SK-N-SH (cell line): ENCODE results near the gene UBXN6. TPM values are rescaled to one million over a fixed set of nuclear protein-coding genes. Genes with fewer than 3 reads are reported as not detected.

Experiments used
- CTCF ChIA-PET: fragments of 300-600, 350-600 bp; formaldehyde crosslinking; extraction: SDS; loops from one replicate; lab custom pipeline; 2021; lab: Yijun Ruan, JAX
- POLR2A ChIA-PET: fragments of 350-600 bp; sonication (Branson Sonifier 250); formaldehyde crosslinking; extraction: SDS; loops from one replicate; lab custom pipeline; 2020; ENCODE audit warnings: antibody characterized with exemption, inconsistent platforms; lab: Yijun Ruan, JAX
- DNase-seq: peaks from one replicate; pipeline ENCODE4 v3.0.0; 2012
- H2AFZ ChIP-seq: fragments of 200-600 bp; sonication (generic); 2 replicates; pipeline ENCODE4 v1.8.1; 2016; ENCODE audit warnings: antibody characterized with exemption, mild to moderate bottlenecking, low read depth
- H3F3A ChIP-seq: fragments of 200-600 bp; sonication (generic); replicated peaks from 2 replicates; pipeline ENCODE3; 2016; ENCODE audit warnings: antibody characterized with exemption, mild to moderate bottlenecking; ENCODE audit not compliant: insufficient read depth
- H3K27ac ChIP-seq, 2 experiments: fragments of 200-500 bp in 1 of 2; fragments of 200-600 bp in 1 of 2; sonication (Bioruptor generic) in 1 of 2; sonication (generic), shearing (Covaris generic) in 1 of 2; 2 replicates each; pipeline versions ENCODE4 v1.5.1 to v1.6.1; 2014 to 2016; ENCODE audit warnings: low read depth in 2 of 2, inconsistent platforms in 1 of 2, low read length in 1 of 2, mild to moderate bottlenecking in 1 of 2, mixed read lengths in 1 of 2
- H3K27me3 ChIP-seq: fragments of 200-600 bp; sonication (generic), shearing (Covaris generic); 2 replicates; pipeline ENCODE4 v1.6.1; 2016; ENCODE audit warnings: mixed run types; ENCODE audit not compliant: insufficient read depth
- H3K36me3 ChIP-seq, 2 experiments: fragments of 200-500 bp in 1 of 2; fragments of 200-600 bp in 1 of 2; sonication (Bioruptor generic) in 1 of 2; sonication (generic) in 1 of 2; replicated peaks in 1 of 2; 2 replicates each; pipeline versions ENCODE3 to v1.5.1; 2014 to 2016; ENCODE audit warnings: low read length in 1 of 2, mild to moderate bottlenecking in 1 of 2; ENCODE audit not compliant: insufficient read depth in 2 of 2, control insufficient read depth in 1 of 2
- H3K4me1 ChIP-seq, 2 experiments: fragments of 200-500 bp in 1 of 2; fragments of 200-600 bp in 1 of 2; sonication (Bioruptor generic) in 1 of 2; sonication (generic), shearing (Covaris generic) in 1 of 2; 2 replicates each; pipeline versions ENCODE4 v1.5.1 to v1.6.1; 2014 to 2016; ENCODE audit warnings: low read depth in 1 of 2, low read length in 1 of 2, mixed run types in 1 of 2; ENCODE audit not compliant: insufficient read depth in 2 of 2, control insufficient read depth in 1 of 2
- H3K4me2 ChIP-seq: fragments of 200-600 bp; sonication (generic), shearing (Covaris generic); 2 replicates; pipeline ENCODE4 v1.6.1; 2017; ENCODE audit warnings: mixed run types
- H3K4me3 ChIP-seq, 2 experiments: fragments of 200-500 bp in 1 of 2; fragments of 200-600 bp in 1 of 2; sonication (Bioruptor generic) in 1 of 2; sonication (generic), shearing (Covaris generic) in 1 of 2; 2 replicates each; pipeline versions ENCODE4 v1.5.1 to v1.8.1; 2014 to 2016; ENCODE audit warnings: low read depth in 2 of 2, inconsistent platforms in 1 of 2, low read length in 1 of 2, mild to moderate bottlenecking in 1 of 2, mixed read lengths in 1 of 2, moderate library complexity in 1 of 2
- H3K79me2 ChIP-seq: fragments of 200-600 bp; sonication (generic); 2 replicates; pipeline ENCODE4 v1.8.1; 2017; ENCODE audit warnings: mild to moderate bottlenecking; ENCODE audit not compliant: insufficient read depth
- H3K9ac ChIP-seq: fragments of 200-600 bp; sonication (generic); 2 replicates; pipeline ENCODE4 v1.6.1; 2017; ENCODE audit warnings: mixed run types
- H3K9me2 ChIP-seq: fragments of 200-600 bp; sonication (generic); 2 replicates; pipeline ENCODE4 v1.6.1; 2017; ENCODE audit warnings: mixed run types
- H3K9me3 ChIP-seq: fragments of 200-600 bp; sonication (generic); 2 replicates; pipeline ENCODE4 v1.6.1; 2017; ENCODE audit warnings: mixed run types, mild to moderate bottlenecking, moderate library complexity
- H4K20me1 ChIP-seq: fragments of 200-600 bp; sonication (generic); 2 replicates; pipeline ENCODE4 v1.6.1; 2017; ENCODE audit warnings: mild to moderate bottlenecking, mixed run types; ENCODE audit not compliant: insufficient read depth
- CTCF ChIP-seq: fragments of 200-600 bp; sonication (generic); IDR thresholded peaks from 2 replicates; pipeline ENCODE4 v1.6.1; 2017; ENCODE audit warnings: antibody characterized with exemption, mild to moderate bottlenecking, moderate library complexity
- EP300 ChIP-seq, 2 experiments: IDR thresholded peaks; 2 replicates each; pipeline versions ENCODE4 v1.4.0 to v1.6.1; 2012; ENCODE audit warnings: borderline replicate concordance in 1 of 2, low read depth in 1 of 2, low read length in 1 of 2
- EZH2phosphoT487 ChIP-seq: fragments of 200-600 bp; sonication (generic); IDR thresholded peaks from 2 replicates; pipeline ENCODE4 v1.6.1; 2017; ENCODE audit warnings: low read depth, mixed run types, mild to moderate bottlenecking, antibody characterized with exemption, moderate library complexity, borderline replicate concordance
- FOSL2 ChIP-seq: IDR thresholded peaks from 2 replicates; pipeline ENCODE4 v1.4.0; 2012; ENCODE audit warnings: low read depth, mild to moderate bottlenecking, moderate library complexity, borderline replicate concordance
- FOXJ3 ChIP-seq: sonication (generic); formaldehyde crosslinking; IDR thresholded peaks from 2 replicates; pipeline ENCODE4 v1.5.1; 2020; ENCODE audit warnings: mild to moderate bottlenecking, missing genetic modification reagents
- GABPA ChIP-seq: IDR thresholded peaks from 2 replicates; pipeline ENCODE4 v1.4.0; 2012; ENCODE audit warnings: low read depth, mild to moderate bottlenecking
- MEF2A ChIP-seq: IDR thresholded peaks from 2 replicates; pipeline ENCODE4 v1.4.0; 2012; ENCODE audit warnings: low read depth, borderline replicate concordance
- MXI1 ChIP-seq: IDR thresholded peaks from 2 replicates; pipeline ENCODE4 v1.6.1; 2012; ENCODE audit warnings: mild to moderate bottlenecking, low read depth, low read length, improper control_type of control experiment
- NFIC ChIP-seq: IDR thresholded peaks from 2 replicates; pipeline ENCODE4 v1.4.0; 2012; ENCODE audit warnings: borderline replicate concordance
- NRF1 ChIP-seq: IDR thresholded peaks from 2 replicates; pipeline ENCODE4 v1.6.1; 2012; ENCODE audit warnings: low read depth, mild to moderate bottlenecking, low read length
- RXRA ChIP-seq: IDR thresholded peaks from 2 replicates; pipeline ENCODE4 v1.4.0; 2012; ENCODE audit warnings: low read depth, mild to moderate bottlenecking, borderline replicate concordance
- SIN3A ChIP-seq: IDR thresholded peaks from 2 replicates; pipeline ENCODE4 v1.6.1; 2012; ENCODE audit warnings: low read depth, mild to moderate bottlenecking, low read length, moderate library complexity, borderline replicate concordance
- TAF1 ChIP-seq: IDR thresholded peaks from 2 replicates; pipeline ENCODE4 v1.6.1; 2012; ENCODE audit warnings: low read depth, mild to moderate bottlenecking, low read length, moderate library complexity, borderline replicate concordance
- TEAD4 ChIP-seq: IDR thresholded peaks from 2 replicates; pipeline ENCODE4 v1.4.0; 2012; ENCODE audit warnings: mild to moderate bottlenecking, borderline replicate concordance; ENCODE audit not compliant: insufficient read depth
- YY1 ChIP-seq: IDR thresholded peaks from 2 replicates; pipeline ENCODE4 v1.4.0; 2012; ENCODE audit warnings: low read depth, mild to moderate bottlenecking
- WGBS: methylation state at CpG from one replicate; pipeline ENCODE4 v1.1.6; 2017; ENCODE audit warnings: low lambda C conversion rate; 5-methylcytosine and 5-hydroxymethylcytosine counted together
- polyA plus RNA-seq, 3 experiments: library from polyadenylated mRNA; depleted of rRNA; stranded (reverse); fragments of >200 nt; gene quantifications; 2 replicates each; pipeline ENCODE4 v1.2.3, GENCODE V29; 2012
- TF ChIP-seq, protein P1 (sequence below): fragments of 150-350 bp; IDR thresholded peaks from 2 replicates; pipeline ENCODE4 v1.6.1; 2016; ENCODE audit warnings: mild to moderate bottlenecking, low read depth, low read length

UBXN6 gene
- polyA plus RNA-seq, 1 of the 3 experiments (the other 2 are of a cell fraction), result 110 TPM

- TF ChIP-seq CTCF (no peak), FOXJ3 (CRISPR knock-in tag) (no peak), NRF1 (no peak)
Measured at GRCh38 chr19:4448147-4448985, 9.2 kb downstream of the UBXN6 start (continued).

- Histone ChIP-seq H3K4me1 (no peaks in the 10 kb centered on the region), H3K9ac (no peak overlapping the region), H3K79me2 (no peaks in the 10 kb centered on the region), H3K4me2 (no peak overlapping the region), H3K9me3 (no peaks in the 10 kb centered on the region), H2AFZ (no peak overlapping the region), H4K20me1 (no peaks in the 10 kb centered on the region), H3K9me2 (no peaks in the 10 kb centered on the region), H3F3A (peaks cover 6% of the 10 kb centered on the region), H3K4me3 (no peak overlapping the region), H3K27me3 (no peaks in the 10 kb centered on the region), H3K27ac (no peak overlapping the region; a peak in 1 of 4 replicates), H3K36me3 (peaks cover 5 to 64% of the 10 kb centered on the region in 2 experiments)
- 92% methylated on average over 11 of the region's 28 CpGs for WGBS
- no peak for TF ChIP-seq NFIC
- TF ChIP-seq TEAD4, result no peak
- no peak for TF ChIP-seq EZH2phosphoT487
- TF ChIP-seq YY1, result no peak
- TF ChIP-seq GABPA, result no peak
- TF ChIP-seq RXRA, result no peak
- TF ChIP-seq EP300 (IDR thresholded peaks at IDR 0.05; ENCODE audit: borderline replicate concordance in 1 of 2, low read depth in 1 of 2, low read length in 1 of 2), result no peak
- TF ChIP-seq SIN3A, result no peak
- TF ChIP-seq MEF2A, result no peak
- TF ChIP-seq TAF1, result no peak
- TF ChIP-seq MXI1, result no peak
- no peak; the same call in 1 of the 2 replicates for TF ChIP-seq CTCF
- TF ChIP-seq, protein P1, sequence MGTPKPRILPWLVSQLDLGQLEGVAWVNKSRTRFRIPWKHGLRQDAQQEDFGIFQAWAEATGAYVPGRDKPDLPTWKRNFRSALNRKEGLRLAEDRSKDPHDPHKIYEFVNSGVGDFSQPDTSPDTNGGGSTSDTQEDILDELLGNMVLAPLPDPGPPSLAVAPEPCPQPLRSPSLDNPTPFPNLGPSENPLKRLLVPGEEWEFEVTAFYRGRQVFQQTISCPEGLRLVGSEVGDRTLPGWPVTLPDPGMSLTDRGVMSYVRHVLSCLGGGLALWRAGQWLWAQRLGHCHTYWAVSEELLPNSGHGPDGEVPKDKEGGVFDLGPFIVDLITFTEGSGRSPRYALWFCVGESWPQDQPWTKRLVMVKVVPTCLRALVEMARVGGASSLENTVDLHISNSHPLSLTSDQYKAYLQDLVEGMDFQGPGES, result no peak
- TF ChIP-seq FOSL2, result no peak
- ChIA-PET POLR2A (no interaction called here), CTCF (no interaction called here)
- peak; percentile 27 for DNase-seq
Measured at GRCh38 chr19:4447327-4448146, 10.1 kb downstream of the UBXN6 start.
